ENCODE measurements around the gene SYDE2.
"Not testable (repeated sequence)": the region's sequence is repeated elsewhere in the genome, so short reads cannot be mapped to it uniquely, and the experiment has no call there.

SYDE2 gene

DNA sequence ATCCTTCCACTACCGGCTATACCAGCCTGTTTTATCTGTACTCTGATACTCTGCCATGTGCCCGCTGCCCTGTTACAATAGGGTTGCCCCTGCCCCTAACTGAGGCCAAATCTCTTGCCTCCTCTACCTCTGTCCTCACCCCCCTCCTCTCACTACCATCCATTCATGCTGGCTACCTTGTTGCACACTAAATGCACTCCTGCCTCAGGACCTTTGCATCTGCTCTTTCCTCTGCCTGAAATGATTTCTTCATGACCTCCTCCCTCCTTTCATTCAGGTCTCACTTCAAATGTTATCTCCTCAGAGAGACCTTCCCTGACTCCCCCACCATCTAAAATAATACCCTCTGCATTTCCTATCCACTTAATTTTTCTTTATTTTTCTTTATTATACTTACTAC lies 7.7 kb upstream of the SYDE2 start:
- DNase-seq: no peak

DNA sequence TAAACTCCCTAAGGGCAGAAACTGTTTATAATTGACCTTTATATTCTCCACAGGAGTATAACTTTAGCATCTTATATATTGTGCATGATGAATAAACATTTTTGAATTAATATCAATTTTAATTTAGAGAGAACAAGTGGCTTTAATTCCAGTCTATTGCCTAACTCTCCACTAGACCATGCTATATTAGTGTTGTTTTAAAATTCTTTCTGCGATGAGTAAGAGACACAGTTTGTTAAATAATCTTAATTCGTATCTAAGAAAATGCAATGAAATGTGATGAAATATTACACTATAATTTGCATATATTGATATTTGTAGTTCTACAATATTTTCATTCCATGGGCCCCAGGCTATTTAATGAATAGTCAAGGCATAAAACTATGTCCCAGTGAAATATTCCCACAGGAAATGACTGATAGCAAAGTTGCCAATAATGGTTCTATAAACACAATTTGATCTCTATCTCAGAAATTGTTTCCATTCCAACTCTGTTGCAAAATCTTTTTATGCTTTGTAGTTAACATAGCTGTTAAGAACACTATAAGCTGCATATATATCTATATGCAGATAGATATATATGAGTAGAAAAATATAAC lies 2.9 kb upstream of the SYDE2 start:
- no peak for DNase-seq

DNA sequence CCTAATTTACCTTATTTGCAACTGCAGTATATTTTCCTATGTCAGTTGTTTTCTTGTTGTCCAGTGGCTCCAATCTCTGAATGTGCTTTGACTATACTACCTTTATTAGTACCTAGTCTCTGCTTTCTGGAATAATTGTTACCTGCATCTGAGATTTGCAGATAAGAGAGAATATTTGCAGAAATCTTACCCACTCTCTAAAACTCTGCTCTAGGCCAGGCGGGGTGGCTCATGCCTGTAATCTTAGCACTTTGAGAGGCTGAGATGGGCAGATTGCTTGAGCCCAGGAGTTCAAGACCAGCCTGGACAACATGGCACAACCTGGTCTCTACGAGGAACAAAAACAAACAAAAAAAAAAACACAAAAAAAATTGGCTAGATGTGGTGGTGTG lies 2.0 kb upstream of the SYDE2 start:
- no peak for DNase-seq

DNA sequence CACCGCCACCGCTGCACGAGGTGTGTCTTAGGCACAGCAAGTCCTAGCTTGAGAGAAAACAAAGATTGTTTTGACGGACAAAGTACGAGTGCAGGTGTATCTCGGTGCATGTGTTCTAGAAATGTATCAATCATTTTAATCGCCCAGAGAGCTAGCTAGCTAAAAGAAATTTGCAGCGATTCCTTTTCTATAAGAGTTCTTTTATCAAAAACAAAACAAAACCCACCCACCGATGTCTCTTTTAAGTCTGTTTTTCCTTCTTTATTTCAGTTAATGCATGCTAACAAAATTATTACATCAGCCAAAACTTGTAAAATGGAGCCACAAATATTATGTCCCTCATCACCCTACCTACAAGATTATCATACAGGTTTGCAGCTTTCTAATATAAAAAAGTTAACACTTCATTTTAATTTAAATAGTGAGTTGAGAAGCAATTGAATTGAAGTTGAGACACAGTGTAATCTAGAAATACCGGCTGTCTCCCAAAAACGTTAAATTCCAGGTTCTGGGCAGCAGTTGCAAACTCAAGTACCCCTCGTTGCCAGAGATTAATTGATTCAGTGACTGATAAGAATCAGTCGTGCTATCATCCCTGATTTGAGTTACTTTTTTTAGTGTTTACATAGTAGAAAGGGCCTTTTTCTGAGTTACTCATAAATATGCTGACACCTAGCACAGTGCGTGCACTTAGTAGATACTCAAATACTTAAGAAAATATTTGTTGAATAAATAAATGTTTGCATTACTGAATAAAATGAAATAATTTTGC lies 1.5 kb upstream of the SYDE2 start:
- DNase-seq: no peak

DNA sequence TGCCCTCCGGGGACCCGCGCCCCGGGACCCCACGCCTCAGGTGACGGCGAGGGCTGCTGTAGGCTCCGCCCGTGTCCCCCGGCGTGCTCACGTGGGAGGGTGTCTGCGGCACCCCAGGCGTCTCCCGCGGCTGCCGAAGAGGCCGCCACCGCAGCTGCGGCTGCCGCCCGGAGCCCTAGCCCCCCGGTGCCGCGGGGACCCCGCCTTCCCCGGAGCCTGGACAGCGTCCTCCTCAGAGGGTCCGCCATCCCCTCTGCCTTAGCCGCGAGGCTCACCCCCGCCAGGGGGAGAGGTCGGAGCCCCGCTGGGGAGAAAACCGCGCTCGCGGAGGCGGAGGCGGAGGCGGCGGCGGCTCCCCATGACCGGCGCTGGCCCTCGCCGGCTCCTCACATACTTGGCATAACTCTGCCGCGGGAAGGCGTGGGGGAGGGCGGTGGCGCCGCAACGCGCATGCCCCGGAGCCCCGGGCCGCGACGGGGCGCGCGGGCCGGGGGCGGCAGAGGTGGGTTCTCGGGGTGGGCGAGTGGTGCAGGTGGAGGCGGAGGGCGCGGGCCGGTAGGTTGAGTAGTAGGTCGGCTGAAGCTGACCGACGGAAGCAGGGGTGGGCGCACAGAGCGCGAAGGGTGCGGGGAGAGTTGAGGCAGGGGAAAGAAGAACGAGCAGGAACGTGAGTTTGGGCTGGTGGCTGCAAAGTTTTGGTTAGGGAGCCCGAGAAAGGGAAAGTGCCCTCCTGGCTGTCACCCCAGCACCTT lies 700 bp upstream of the SYDE2 start:
- DNase-seq: peak; percentile 57

- no peak for DNase-seq
Measured at GRCh38 chr1:85199667-85200462, 951 bp downstream of the SYDE2 start.

DNA sequence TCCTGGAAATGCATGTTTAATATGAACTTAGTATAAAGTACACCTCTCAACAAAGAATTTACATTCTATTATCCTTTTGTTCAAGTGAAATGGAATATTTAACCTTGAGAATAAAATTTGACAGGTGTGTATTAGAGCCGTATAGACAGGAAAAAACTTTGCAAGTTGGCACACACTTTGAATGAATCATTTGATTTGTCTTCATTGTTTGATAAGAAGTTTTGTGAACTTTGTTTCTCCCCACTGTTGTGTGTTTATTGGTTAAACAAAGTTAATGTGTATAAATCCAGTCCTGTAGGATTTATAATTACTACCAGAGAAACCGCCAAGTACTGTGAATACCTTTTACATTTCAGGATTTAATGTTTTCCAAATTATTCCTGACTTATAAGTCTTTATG lies 2.0 kb downstream of the SYDE2 start:
- DNase-seq: no peak

DNA sequence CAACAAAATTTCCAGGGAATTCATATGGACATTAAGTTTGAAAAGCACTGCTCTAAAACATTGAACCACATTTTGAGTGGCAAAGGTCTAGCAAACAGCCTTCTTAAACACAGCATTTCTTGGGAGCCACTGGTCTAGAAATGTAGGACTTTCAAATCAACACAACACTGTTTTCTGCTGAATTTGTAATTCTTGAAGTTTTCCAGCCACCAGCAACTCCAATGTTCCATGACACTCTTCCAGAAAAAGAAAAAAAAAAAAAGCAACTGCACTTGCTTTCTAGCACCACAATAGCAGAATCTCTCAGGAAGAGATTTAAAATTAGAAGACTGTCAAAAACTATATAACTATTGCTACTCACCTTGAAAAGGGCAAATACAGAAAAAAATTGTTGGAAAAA lies 4.5 kb downstream of the SYDE2 start:
- no peak for DNase-seq

DNA sequence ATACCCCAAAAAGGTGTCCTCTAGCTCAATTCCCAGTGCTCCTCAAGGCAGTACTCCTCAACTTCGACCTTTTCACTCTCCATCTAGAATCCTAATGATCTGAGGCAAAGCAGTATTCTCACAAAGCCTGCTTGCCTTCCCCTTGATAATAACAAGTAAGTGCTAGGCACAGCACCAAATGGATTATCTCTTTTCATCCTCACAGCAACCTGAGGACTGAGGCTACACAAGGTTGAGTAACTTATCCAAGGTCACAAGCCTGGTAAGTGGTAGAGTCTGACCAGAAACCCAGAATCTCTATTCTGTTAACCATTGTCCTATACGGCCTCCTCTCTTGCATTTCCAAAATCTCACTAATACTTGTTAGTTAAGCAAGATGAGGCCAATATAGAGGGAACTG lies 5.1 kb downstream of the SYDE2 start:
- no peak for DNase-seq

- not testable (repeated sequence) for DNase-seq
Measured at GRCh38 chr1:85192129-85192528, 8.7 kb downstream of the SYDE2 start.

- DNase-seq: no peak
Measured at GRCh38 chr1:85189120-85189519, 11.7 kb downstream of the SYDE2 start.

GRCh38 chr1:85188530-85188929 lies 12.3 kb downstream of the SYDE2 start:
- DNase-seq: no peak

- not testable (repeated sequence) for DNase-seq
Measured at GRCh38 chr1:85187021-85187420, 13.8 kb downstream of the SYDE2 start.

- DNase-seq: no peak
Measured at GRCh38 chr1:85184245-85184644, 16.6 kb downstream of the SYDE2 start.

DNA sequence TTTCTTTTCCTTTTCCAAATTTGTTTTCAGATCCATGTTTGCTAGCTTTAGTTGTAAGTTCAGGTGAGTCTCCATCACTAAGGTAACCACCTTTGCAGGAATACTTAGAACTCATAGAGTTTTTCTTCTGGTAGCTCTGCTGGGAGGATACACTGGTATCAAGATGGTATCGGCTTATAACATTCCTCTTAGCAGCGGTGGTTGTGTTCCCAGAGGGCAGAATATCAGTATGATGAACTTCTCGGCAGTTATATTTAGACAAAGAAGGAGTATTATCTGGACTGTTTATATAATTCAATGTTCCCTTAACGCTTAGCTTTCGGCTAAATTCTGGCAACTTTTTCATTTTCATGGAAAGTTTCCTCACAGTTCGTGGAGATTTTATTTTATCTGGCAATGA lies 18.1 kb downstream of the SYDE2 start:
- DNase-seq: no peak

DNA sequence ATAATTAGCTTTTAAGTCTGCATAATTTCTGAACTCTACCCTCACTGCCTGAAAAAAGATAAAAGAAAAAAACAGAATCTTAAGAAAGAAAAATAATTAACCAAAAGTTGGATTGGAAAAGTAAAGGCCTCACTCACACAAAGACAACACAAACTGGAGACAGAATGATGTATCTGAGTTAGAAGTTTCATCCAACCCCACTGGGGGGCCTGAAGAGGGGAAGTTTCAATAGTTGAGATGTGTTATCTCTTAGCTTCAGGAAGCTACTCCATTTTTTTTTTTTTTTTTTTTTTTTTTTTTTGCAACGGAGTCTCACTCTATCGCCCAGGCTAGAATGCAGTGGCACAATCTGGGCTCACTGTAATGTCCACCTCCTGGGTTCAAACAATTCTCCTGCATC lies 19.9 kb downstream of the SYDE2 start:
- DNase-seq: no peak

GRCh38 chr1:85179522-85179921 lies 21.3 kb downstream of the SYDE2 start:
- DNase-seq: no peak

- DNase-seq: no peak
Measured at GRCh38 chr1:85178396-85178795, 22.4 kb downstream of the SYDE2 start.

GRCh38 chr1:85174503-85174902 lies 26.3 kb downstream of the SYDE2 start:
- DNase-seq: no peak

DNA sequence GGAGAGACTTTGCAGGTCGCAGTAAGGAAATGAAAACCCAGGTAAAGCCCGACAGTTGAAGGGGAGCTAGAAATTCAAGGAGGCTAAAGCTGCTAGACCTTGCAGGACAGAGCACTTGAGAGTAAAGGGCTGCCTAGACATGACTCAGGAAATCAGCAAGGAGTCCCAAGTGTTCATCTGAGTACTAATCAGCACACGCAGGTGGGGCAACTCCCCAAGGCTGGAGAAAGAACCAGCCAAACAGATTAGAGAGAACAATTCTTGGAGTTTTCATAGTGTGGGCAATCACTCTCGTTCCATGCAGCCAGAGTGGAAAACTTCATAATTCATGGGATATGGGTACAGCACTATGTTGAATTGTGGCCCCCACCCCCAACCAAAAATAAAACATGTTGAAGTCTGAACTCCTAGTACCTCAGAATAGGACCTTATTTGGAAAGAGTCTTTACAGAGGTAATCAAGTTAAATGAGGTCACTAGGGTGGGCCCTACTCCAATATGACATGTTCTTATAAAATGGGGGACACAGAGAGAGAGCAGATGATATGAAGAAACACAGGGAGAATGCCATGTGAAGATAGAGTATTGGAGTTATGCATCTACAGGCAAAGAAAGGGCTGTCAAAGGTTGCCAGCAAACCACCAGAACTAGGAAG lies 28.0 kb downstream of the SYDE2 start:
- no peak for DNase-seq

DNA sequence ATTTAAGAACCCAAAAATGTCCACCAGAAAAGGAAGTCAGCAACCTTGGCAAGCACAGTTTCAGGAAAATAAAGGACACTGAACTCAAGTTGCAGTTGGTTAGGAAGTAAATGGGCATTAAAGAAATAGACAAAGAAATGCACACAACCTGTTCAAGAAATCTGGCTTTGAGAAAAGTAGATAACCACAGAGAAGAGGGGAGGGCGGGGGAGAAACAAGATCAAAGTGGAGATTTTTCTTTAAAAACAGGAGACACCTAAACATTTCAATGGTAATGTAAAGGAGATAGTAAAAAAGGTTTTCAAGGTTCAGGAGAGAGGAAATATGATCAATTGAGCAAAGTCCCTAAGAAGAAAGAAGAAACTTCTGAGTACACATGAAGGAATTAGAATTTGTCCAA lies 29.1 kb downstream of the SYDE2 start:
- DNase-seq: no peak

DNA sequence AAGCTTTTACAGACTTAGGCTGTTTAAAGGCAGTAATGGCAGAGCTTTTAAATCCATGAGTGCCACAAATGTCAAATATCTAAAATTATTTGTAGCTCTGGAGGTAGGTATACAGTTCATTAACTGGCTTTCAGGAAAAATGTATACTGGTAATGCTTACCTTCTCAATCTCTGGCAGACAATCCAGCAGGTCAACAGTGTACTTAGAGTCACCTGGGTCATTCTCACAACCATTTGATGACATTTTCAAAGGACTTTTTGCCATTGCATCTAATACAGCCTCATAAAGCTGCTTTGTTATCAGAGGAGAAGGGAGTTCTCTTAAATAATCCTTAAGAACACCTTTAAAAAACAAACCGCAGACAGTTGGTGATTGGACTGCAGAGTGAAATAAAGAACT lies 31.9 kb downstream of the SYDE2 start:
- no peak for DNase-seq

DNA sequence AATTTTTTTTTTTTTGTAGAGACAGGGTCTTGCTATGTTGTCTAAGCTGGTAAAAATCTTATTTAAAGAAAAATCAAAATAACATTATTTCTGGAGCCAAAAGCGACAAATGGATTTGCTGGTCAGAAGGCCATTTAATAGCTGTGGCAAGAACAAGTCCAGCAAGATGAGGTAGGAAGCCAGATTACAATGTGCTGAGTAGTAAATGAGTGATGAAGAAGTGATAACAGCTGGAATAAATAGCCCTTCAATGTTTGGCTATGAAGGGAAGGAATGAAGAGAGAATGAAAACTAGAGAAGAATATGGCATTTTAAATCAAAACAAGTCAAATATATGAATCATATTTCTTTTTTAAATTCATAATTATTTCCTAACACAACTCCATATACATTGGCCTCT lies 34.5 kb downstream of the SYDE2 start:
- DNase-seq: no peak
